Measurements from ENCODE around the gene PHF3.

The PHF3 gene, protein sequence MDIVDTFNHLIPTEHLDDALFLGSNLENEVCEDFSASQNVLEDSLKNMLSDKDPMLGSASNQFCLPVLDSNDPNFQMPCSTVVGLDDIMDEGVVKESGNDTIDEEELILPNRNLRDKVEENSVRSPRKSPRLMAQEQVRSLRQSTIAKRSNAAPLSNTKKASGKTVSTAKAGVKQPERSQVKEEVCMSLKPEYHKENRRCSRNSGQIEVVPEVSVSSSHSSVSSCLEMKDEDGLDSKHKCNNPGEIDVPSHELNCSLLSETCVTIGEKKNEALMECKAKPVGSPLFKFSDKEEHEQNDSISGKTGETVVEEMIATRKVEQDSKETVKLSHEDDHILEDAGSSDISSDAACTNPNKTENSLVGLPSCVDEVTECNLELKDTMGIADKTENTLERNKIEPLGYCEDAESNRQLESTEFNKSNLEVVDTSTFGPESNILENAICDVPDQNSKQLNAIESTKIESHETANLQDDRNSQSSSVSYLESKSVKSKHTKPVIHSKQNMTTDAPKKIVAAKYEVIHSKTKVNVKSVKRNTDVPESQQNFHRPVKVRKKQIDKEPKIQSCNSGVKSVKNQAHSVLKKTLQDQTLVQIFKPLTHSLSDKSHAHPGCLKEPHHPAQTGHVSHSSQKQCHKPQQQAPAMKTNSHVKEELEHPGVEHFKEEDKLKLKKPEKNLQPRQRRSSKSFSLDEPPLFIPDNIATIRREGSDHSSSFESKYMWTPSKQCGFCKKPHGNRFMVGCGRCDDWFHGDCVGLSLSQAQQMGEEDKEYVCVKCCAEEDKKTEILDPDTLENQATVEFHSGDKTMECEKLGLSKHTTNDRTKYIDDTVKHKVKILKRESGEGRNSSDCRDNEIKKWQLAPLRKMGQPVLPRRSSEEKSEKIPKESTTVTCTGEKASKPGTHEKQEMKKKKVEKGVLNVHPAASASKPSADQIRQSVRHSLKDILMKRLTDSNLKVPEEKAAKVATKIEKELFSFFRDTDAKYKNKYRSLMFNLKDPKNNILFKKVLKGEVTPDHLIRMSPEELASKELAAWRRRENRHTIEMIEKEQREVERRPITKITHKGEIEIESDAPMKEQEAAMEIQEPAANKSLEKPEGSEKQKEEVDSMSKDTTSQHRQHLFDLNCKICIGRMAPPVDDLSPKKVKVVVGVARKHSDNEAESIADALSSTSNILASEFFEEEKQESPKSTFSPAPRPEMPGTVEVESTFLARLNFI (N-terminal part only)

DNA sequence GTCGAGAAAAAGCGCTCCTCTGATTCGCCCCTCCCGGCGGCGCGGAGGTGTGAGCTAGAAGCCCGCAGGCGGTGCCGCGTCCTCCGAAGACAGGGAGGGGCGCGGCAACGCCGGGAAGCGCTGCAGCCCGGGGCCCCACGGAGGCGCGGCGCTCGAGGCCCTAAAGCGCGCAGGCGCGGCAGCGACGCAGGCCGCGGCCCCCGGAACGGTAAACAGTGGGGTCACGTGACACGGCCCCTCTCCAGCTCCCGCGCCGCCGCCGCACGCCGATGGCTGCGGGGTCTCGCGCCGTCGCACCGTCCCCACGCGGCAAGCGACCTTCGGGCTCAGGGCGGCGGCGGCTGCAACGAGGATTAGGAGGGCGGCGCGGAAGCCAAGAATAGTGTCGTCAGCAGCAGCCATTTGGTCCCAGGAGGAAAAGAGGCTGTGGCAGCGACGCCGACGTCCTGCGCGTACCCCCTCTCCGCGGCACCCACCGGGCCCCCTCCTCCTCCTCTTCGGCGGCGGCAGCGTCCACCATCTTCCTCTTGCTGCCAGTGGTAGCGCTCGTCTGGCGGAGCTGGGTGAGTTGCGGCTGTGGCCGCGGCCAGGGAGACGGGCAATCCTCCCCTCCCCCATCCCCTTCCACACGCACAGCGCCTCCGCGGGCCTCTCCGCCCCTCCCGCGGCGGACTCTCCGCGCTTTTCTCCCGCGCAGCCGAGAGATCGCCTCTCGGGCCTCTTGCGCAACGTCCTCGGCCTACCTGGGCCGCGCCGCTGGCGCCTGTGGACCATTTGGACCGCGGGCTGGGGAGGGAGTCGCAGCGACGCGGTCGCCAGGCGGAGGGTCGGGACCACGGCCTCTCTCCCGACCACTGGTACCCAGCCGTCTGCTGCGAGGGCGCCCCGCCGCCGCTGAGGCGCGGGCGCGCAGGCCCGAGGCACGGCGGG is at the start of gene PHF3:
TSS of gene PHF3 (plus strand) at position 215 of the 930 bp plus-strand sequence. CDS start 10,750 bp downstream, outside the sequence.
- DNase-seq (ENCODE audit: low read depth in 2 of 2) = peak; percentile 79 to 84

DNA sequence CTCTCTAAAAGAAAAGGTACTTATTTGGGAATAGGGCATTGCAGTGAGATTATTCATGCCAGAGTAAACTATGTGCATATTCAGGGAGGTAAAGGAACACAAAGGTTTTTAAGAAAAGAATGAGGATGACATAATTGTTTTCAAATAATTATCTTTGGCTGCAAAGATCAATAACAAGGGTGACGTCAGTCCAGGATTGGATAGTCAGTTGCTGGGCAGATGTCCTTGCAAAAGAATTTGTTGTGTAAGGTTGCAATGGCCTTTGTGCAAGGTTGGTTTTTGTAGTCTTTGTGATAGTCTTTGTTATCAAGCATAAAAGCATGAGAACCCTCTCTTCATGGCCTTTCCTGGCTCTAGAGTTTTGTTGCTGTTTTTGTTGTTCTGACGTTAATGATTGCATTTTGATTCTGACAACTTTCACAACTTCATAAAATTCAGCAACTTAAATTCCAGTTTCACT is 45.6 kb upstream of the PHF3 start:
- DNase-seq (ENCODE audit: low read depth in 2 of 2) = no peak

DNA sequence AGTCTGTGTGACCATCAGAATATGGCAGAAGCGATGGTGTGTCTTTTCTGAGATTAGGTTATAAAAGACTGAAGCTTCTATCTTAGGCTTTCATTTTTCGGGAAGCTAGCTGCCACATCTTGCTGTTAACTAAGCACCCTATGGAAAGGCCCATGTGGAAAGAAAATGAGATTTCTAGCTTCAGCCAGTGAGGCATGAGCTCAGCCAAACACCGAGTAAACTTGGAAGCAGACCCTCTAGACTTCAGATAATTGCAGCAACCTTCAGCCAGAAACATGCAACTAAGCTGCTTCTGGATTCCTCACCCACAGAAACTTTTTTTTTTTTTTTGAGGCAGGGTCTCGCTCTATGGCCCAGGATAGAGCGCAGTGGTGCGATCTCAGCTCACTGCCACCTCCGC is 42.7 kb upstream of the PHF3 start:
- no peak for DNase-seq (ENCODE audit: low read depth in 2 of 2)

DNA sequence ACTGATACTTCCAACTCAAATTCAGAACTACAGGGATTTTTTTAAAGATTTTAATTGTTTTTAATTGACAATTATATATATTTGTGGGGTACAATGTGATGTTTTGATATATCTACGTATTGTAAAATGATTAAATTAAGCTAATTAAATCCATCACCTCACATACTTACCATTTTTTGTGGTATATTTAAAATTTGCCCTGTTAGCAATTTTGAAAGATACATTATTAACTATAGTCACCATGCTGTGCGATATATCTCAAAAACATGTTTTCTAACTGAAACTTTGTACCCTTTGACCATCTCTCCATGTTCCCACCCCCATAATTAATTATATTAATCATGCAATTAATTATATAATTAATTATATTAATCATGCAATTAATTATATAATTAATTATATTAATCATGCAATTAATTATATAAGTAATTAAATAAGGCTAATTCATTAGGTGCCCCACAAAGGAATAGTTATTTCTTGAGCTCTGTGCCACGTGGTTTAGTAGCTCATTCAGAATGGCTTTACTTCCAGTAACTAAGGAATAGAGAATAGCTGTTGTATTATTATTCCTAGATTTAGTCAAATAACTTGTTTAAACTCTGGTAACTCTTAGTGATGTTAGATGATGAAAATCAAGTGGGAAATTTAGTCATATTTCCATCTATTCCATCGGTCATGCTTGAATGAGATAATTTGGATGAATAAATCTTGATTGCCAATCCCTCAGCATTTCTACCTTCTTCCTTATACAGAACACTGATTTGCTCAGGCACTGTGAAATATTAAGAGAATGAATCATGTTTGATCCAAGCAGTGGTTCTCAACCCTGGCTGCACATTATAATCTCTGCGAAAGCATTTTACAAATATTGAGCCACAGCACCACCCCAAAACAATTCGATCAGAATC is 38.2 kb upstream of the PHF3 start:
- no peak for DNase-seq (ENCODE audit: low read depth in 2 of 2)

DNA sequence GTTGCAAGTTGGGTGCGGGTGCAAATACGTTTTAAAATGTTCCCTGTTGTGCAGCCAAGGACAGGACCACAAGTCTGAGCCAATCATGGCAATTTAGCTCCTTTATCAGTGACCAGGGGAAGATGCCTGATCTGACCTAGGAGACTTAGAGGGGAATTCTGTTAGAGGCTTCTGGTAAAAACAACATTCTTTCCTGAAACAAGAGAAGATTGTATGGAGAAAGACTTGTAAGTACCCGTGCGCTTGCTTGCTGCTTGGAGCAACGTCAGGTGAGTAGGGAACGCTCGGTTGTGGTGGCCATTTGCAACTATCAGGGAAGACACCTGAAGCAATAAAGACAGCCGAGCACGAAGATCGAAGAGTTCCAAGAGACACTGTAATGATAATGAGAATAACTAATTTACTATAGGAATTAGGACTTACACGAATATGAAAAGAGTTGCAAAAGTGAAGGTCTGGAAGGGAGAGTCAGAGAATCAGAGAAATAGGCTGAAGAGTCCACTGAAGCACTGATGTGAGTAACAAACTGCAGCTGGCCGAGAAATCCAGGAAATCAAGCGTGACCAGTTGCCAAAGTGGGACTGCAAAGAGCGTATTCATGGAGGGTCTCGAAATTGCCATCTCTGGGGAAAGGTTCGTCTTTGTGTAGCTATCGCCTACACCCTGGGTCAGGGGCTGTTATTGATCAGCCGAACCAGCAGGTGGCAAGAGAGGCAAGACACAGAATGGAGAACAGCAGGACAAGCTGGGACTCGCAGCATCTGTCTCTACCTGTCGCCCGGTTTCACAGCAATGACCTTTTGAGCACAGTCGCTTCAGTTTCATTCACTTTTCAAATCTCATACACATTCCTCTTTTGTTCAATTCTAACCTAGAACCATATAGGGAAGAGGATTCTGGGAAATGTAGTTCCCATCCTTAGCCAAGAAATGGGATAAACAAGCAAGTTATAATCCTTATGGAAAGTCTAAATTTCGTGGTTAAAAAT is 37.3 kb upstream of the PHF3 start:
- DNase-seq (ENCODE audit: low read depth in 2 of 2) = peak; percentile 52 to 61

DNA sequence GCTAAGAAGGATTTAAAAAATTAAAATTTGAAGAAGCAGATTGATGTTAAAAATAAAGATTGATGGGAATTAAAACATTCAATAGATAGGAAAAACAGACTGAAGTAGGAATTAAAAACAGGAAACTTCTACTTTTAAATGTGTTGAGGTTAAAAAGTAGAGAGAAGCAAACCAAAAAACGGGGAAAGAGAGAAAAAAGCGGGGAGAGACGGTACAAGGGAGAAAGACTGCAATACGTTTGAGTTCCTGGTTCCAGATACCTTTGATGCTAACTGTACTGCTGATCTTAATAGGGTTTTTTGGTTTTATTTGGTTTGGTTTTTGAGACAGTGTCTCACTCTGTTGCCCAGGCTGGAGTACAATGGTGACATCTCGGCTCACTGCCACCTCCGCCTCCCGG is 36.4 kb upstream of the PHF3 start:
- DNase-seq (ENCODE audit: low read depth in 2 of 2) = no peak

DNA sequence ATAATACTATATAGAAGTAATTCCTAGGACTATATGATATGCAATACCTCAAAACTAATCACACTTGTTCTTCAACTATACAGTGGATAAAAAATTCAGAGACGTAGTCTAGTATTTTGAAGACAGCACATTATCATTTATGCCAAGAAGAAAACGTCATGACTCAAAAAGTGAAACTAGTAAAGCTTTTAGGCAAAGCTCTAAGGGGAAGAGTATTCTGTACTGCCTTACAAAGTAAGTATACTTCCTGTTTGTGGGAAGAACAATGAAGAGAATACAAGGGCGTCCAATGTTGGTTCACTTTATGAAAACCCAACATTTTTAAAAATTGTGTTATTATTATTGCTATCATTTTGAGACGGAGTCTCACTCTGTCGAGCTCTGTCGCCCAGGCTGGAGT is 35.5 kb upstream of the PHF3 start:
- DNase-seq (ENCODE audit: low read depth in 2 of 2) = no peak

DNA sequence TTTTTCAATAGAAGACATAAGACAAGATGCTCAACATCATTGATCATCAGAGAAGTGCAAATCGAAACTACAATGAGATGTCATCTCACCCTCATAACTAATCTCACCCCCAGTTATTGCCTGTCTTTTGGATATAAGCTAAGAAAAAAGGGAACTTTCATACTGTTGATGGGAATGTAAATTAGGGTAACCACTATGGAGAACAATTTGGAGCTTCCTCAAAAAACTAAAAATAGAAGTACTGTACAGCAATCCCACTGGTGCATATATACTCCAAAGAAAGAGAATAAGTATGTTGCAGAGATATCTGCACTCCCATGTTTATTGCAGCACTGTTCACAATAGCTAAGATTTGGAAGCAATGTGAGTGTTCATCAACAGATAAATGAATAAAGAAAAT is 26.4 kb upstream of the PHF3 start:
- no peak for DNase-seq (ENCODE audit: low read depth in 2 of 2)

DNA sequence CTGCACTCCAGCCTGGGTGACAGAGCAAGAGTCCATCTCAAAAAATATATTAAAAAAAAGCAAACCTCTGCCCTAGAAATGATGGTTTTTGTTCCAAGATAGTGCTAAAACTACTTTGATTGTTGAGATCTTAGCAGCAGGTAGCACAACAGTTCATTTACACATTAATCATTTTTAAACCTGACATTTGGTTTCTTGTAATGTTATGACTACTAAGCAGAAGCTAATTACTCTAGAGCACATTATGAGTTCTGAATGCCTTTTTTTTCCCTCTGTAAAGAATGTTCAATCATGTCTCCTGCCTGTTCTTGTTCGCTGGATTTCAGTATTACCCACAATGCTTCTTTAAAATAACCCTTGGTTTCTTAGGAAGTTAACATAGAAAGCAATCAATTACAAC is 24.7 kb upstream of the PHF3 start:
- DNase-seq (ENCODE audit: low read depth in 2 of 2) = no peak

DNA sequence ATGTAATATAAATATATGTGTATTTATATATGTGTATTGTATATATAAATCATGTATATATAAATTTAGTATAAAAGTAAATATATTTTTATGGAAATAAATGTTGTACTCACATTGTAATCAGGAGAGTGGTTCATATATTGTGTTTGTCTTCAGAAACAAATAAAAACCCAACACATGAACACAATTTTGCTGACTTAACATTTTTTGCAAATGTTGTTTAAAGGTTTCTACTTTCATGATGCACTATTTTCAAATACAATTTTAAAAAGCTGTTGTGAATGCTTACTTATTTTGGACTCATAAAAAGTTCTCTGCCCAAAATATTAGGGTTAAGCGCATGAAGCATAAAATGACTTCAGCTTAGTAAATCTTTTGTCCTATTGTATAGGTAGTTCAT is 24.0 kb upstream of the PHF3 start:
- DNase-seq (ENCODE audit: low read depth in 2 of 2) = no peak

DNA sequence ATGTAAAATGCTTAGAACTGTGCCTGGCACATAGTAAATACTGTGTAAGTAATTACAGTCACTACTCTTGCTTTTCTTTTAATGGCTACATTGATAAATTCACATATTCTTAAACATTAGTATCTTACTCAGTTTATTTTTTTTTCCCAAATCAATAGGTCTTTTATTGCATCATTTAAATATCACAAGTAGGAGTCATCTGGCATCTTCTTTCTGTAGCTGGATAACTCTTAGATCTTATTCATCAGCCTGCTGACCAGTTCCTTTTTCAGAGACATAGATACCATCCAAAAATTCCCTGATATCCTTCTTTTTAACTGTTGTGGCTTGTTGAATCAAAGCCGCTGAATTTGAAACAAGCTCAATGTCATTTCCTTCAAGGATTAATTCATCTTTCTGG is 20.0 kb upstream of the PHF3 start:
- no peak for DNase-seq (ENCODE audit: low read depth in 2 of 2)

DNA sequence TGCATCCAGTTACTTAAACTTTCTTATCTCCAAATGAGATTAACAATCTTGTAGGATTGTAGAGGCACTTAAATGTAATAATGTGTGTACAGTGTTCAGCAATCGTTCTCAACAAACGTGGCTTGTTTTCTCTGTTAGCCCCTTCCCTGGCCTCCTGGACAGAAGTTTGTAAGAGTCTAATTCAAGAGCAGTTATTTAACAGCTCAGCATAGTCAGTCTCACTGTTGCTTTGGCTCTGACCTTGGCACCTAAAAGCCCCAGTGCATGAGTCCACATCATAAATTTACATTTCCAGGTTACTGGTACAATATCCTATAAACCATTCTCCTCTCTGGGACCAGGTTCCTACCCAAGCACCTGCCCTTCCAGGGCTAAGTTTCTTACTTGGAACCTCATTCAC is 11.5 kb upstream of the PHF3 start:
- no peak for DNase-seq (ENCODE audit: low read depth in 2 of 2)

DNA sequence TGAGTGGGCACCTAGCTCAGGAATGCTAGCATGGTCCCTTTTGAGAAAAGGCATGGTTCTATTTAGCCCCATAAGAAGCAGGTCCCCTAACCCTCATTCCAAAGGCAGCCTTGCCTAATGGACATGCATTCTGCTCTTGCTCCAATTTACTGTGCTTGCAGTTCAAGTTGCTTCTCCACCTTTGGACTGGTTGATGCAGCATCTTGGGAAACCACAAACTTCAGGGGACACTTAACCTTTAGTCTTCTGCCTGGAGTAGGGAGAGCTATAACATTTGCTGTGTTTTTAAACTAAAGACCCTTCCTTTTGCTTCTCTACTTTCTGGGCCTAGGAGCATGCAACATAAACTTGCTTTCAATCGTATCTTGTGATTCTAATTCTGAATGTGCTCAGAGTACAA is 5.1 kb upstream of the PHF3 start:
- no peak for DNase-seq (ENCODE audit: low read depth in 2 of 2)

DNA sequence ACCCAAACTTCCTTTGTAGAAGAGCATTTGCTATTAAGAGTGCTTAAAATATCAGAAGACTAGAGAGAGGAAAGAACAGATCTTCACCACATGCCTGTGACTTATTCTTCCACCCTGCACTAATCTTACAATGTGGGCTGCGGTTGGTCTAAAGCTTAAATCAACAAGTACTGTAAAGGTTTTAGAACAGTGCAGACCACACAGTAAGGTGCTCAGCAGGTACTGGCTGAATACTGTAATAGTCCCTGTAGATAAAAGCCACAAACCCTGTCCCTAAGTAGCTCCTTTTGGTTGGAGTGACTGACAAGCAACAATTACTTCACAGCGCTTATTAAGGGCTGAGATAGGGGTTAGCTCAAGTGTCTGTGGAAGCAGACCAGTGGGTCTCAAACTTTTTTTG is 972 bp upstream of the PHF3 start:
- DNase-seq (ENCODE audit: low read depth in 2 of 2) = no peak

DNA sequence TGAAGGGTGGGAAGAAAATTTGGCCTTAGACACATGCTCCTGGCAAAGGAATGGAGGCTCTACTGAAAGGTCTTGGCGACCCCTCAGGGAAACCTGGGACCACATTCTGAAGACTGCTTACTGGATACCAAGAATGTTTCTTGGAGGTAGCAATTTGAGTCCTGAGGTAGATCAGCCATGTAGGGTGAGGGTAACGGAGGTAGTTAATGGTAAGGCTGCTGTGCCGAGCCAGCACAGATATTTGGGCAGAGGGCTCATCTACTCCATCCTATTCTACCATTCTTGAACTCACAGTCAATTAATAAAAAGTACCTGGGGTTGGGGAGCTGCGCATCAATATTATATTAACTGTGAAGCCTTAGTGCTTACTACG is 401 bp upstream of the PHF3 start:
- DNase-seq (ENCODE audit: low read depth in 2 of 2) = no peak

DNA sequence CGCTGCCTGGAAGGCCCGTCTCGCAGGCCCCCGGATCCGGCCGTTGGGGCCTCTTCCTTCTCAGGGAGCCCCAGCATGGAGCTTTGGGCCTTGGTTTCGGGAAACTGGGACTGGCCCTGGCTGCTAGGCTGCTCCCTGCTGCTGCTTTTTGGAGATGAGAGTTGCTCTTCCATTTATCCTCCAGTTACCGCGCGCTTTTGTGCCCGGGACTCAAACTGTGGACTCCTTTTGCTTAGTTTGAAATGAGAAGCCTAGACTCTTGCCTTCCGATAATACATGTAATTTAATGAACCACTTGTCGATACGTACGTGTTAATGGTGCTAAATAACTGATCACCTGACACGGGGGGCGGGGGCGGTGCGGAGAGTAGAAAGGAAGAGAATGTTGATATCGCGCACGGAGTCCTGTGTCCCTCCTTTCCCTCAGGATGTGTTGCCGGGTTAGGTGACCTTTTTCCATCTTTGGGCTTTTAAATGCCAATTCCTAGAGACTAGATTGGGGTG is 968 bp downstream of the PHF3 start:
- peak; percentile 17 to 59 for DNase-seq (ENCODE audit: low read depth in 2 of 2)

DNA sequence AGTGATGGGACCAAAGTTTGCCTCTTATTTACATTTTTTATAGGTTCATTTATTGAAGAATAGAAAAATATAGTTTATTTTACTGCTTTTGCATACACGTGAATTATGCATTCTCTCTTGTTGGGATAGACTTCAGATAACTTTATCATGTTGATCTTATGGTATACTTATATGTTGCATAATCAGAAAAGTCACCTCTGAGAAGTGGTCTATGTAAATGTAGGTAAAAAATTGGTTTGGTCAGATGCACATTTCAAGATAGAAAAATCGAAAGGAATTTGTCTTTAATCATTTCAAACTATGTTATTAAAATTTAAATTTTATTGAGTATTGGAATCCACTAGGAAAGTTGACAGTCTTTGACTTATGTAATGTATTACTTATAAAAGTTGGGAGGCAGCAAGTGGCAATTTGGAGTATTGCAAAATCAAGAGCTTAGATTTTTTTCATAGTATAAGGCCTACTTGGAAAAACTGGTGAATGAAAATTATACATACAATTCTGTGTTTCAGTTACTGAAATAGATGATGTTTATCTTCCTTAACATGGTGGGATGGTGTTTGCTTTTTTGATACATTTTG is 2.4 kb downstream of the PHF3 start:
- DNase-seq (ENCODE audit: low read depth in 2 of 2) = no peak

DNA sequence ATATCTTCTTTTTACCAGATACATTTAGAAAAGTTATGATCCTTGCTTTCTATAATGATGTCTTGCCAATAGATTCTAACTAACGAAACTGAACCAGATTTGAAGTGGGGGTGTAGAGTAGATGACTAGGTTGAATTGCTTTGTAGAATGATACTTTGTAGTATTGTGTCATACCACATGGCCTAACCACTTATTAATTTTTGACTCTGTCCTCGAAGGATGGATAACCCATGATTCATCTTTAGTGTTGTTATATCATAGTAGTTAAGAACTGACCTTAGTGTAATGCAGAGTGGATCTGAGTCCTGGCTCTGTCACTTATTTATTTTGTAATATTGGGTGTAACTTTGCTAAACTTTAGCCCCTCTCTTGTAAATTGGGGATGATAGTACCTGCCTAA is 4.5 kb downstream of the PHF3 start:
- DNase-seq (ENCODE audit: low read depth in 2 of 2) = no peak
